CD4-positive, alpha-beta T cell treated with Interleukin-17A for 4 hours (primary cell): Measurements from ENCODE around the gene COMMD7.

Experiments
- DNase-seq: peaks from one replicate; pipeline ENCODE4 v3.0.0-alpha.2; 2020; ENCODE audit warnings: mixed read lengths

COMMD7 gene

DNA sequence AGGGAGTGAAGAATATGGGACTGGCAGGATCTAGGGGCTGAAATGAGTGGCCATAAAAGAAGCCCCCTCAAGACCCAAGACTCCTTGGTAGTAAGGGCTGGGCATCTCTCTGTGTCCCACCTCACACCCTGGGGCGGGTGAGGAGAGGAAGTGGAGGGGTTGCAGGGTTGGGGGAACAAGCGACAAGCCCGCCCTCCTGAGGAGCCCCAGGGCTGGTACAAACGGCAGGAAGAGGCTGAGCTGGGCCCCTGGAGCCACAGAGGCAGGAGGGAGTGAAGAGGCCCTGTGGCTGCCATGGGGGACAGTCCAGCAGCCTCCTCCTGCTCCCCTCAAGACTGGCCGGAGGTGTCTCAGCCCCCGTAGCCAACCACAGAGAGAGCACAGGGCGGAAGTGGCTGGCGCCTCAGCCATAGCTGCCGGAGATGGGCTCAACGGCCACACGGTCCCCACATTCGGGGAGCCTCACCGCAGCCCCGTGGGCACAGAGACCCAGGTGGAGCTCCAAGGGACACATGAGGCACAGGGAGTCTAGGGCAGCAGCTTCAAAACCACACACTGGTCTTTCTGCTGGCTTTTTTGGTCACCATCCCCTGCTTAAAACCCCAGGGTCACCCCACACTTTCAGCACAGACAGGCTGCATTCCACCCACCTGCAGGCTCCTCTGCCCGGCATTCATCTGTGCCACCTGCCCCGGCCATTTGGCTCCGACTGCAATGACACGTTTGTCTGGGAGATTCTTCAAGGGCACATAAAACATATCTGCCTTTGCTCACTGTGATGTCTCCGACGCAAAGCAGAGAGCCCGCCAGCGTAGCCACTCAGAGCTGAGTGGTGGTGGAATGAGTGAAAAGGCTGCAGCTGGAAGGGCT, 70.0 kb downstream of the COMMD7 start:
- peak; percentile 37 for DNase-seq

DNA sequence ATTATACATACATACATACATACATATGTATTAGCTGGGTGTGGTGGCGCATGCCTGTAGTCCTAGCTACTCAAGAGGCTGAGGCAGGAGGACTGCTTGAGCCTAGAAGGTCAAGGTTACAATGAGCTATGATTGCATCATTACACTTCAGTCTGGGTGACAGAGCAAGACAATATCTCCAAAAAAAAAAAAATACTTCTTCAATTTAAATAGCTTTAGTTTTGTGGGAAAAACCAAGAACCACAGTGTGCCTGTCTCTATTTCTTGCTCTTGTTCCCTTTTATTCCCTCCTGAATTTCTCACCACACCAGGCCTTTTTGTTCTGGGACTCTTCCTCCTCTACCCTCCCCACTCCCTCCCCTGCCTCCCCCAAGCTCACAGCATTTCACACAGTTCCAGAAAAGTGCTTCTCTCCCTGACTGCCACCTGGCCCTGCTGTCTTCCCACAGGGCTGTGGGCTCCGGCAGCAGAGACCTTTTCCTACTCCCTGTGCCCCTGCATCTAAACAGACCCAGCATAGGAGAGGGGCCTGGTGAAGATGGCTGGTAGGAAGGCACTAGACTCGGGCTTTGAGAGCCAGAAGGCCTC, 70.8 kb downstream of the COMMD7 start:
- no peak for DNase-seq

DNA sequence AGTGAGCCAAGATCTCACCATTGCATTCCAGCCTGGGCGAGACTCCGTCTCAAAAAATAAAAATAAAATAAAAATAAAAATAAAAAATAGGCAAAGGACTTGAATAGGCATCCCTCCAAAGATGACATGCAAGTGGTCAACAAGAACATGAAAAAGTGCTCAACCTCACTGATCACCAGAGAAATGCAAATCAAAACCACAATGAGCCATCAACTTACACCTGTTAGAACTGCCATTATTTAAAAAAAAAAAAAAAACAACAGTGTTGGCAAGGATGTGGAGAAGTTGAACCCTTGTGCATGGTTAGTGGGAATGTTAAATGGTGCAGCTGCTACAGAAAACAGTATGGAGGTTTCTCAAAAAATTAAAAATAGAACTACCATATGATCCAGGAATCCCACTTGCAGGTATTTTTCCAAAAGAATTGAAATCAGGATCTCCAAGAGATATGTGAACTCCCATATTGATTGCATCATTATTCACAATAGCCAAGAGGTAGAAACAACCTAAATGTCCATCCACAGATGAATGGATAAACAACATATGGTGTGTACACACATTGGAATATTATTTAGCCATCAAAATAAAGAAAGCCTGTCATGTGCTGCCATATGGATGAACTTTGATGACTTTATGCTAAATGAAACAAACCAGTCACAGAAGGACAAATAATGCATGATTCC, 72.4 kb downstream of the COMMD7 start:
- DNase-seq, result no peak

DNA sequence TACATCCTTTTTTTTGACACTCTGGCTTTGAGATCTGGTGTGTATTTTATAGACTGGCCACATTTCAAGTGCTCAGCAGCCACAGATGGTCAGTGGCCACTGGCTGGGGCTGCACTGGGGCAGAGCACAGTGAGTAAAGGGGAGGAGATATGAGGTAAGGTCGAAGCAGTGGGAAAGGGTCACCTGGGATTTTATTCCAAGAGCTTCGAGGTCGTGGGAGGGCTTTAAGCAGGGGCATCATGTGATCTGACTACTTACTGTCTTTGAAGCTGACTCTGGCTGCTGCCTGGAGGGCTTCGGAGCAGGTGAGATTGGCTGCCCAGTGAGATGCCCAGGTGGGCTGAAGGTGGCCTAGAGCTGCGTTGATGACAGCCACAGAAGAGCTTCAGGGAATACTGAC, 76.2 kb downstream of the COMMD7 start:
- no peak for DNase-seq

- DNase-seq, result no peak
Observed at GRCh38 chr20:32664678-32665159, 78.5 kb downstream of the COMMD7 start.

DNA sequence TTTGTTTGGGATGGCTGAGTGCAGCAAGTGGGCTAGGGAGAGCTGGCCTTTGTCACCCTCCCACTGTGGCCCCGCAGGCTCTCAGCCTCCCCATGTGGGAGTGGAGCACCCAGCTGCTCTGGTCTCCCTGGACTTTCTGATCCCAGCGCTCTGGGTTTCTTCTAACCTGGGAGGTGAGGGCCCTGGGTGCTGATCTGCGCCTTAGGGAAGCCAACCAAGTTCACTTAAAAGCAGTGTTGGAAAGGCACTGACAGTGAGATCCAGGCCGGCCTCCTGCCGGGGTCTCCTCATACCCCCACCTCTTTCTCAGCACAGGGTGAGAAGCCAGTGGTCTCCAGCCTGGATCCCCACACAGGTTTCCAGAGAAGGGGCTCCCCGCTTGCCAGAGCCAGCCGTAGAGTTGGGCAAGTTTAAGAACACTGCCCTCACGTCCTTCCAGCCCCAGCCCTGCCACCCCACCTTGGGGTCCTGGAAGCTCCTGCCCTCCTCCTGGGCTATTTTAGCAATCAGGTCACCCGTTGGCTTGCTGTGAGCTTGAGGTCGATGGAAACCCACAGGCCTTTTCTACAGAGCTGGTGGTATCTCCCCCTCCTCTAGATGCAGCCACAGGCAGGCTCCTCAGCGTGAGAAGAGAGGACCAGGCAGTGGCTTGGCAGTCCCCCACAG, 79.1 kb downstream of the COMMD7 start:
- no peak for DNase-seq

DNA sequence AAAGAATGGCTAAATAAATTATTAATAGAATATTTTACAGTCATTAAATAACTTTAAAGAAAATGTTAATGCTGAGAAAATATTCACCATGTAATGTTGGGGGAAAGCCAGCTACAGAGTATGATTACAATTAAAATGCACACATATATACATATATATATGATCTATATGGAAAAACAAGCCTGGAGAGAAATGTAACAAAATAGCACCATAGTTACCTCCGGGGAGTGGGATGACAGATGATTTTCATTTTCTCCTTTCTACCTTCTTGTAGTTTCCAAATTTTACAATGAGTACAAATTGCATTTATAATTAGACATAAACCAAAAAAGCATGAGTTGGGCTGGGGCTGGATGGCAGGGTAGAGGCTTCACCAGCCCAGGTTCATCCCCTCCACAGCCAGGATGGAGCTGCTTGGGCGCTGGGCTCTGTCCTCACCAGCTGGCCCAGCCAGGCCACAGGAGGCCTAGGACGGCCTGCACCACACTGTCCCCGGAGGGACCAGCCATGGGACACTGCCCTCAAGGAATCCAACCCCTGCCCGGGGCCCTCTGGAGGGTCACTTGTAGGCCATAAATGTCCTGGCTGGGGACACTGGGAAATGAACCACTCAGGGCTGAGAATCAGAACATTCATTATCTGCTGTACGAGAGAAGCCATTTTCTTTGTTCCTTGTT, 79.8 kb downstream of the COMMD7 start:
- DNase-seq, result no peak

GRCh38 chr20:32661820-32662528, 81.3 kb downstream of the COMMD7 start:
- DNase-seq, result no peak

- DNase-seq, result no peak
Observed at GRCh38 chr20:32660661-32661060, 82.6 kb downstream of the COMMD7 start.

GRCh38 chr20:32656827-32657226, 86.4 kb downstream of the COMMD7 start:
- no peak for DNase-seq

GRCh38 chr20:32655903-32656512, 87.3 kb downstream of the COMMD7 start:
- no peak for DNase-seq

GRCh38 chr20:32652739-32653526, 90.3 kb downstream of the COMMD7 start:
- DNase-seq, result peak; percentile 92
